Neuronal stem cell (in vitro differentiated cells): ENCODE data around the gene UPK1B.
"Not testable (repeated sequence)": the region's sequence is repeated elsewhere in the genome, so short reads cannot be mapped to it uniquely, and the experiment has no call there.

Experiments used
- DNase-seq: peaks from one replicate; pipeline ENCODE4 v3.0.0-alpha.2; 2013; ENCODE audit warnings: low spot score
- H2AFZ ChIP-seq: one replicate; pipeline ENCODE4 v1.6.1; 2013; ENCODE audit warnings: mild to moderate bottlenecking, low read length, inconsistent platforms
- H2AK5ac ChIP-seq: 2 replicates; pipeline ENCODE4 v1.6.1; 2013; ENCODE audit warnings: low read depth, mild to moderate bottlenecking, inconsistent platforms, low read length, moderate library complexity, mixed read lengths
- H2BK120ac ChIP-seq: 2 replicates; pipeline ENCODE4 v1.6.1; 2013; ENCODE audit warnings: low read depth, mild to moderate bottlenecking, inconsistent platforms, low read length, moderate library complexity, mixed read lengths
- H2BK12ac ChIP-seq: one replicate; pipeline ENCODE4 v1.6.1; 2013; ENCODE audit warnings: low read length, inconsistent platforms
- H2BK15ac ChIP-seq: 2 replicates; pipeline ENCODE4 v1.6.1; 2013; ENCODE audit warnings: mild to moderate bottlenecking, low read length, inconsistent platforms, mixed read lengths
- H2BK5ac ChIP-seq: one replicate; pipeline ENCODE4 v1.6.1; 2013; ENCODE audit warnings: inconsistent platforms, mild to moderate bottlenecking, low read length, moderate library complexity
- H3K14ac ChIP-seq: one replicate; pipeline ENCODE4 v1.6.1; 2013; ENCODE audit warnings: low read length, inconsistent platforms
- H3K18ac ChIP-seq: 2 replicates; pipeline ENCODE4 v1.6.1; 2013; ENCODE audit warnings: low read length, inconsistent platforms
- H3K23ac ChIP-seq: 2 replicates; pipeline ENCODE4 v1.6.1; 2013; ENCODE audit warnings: low read depth, mild to moderate bottlenecking, mixed read lengths, low read length, inconsistent platforms; ENCODE audit not compliant: poor library complexity
- H3K27ac ChIP-seq: replicated peaks from 3 replicates; pipeline ENCODE4 v1.5.1; 2013; ENCODE audit warnings: low read length, inconsistent platforms
- H3K27me3 ChIP-seq, 3 experiments: 2 replicates each; pipeline ENCODE4 v1.6.1; 2013; ENCODE audit warnings: low read length in 3 of 3, mild to moderate bottlenecking in 2 of 3, inconsistent platforms in 1 of 3, low read depth in 1 of 3, mixed read lengths in 1 of 3, moderate library complexity in 1 of 3; ENCODE audit not compliant: control insufficient read depth in 3 of 3, insufficient read depth in 3 of 3
- H3K36me3 ChIP-seq, 2 donors: replicated peaks in 1 of 2; 2 replicates each; pipeline ENCODE4 v1.6.1; 2013; ENCODE audit warnings: low read length in 2 of 2; ENCODE audit not compliant: control insufficient read depth in 2 of 2, insufficient read depth in 2 of 2
- H3K4ac ChIP-seq: 2 replicates; pipeline ENCODE4 v1.6.1; 2013; ENCODE audit warnings: inconsistent platforms, mild to moderate bottlenecking, low read length, moderate library complexity
- H3K4me1 ChIP-seq, 2 donors: 1 replicate in 1 of 2; 2 replicates in 1 of 2; pipeline ENCODE4 v1.6.1; 2013; ENCODE audit warnings: low read length in 2 of 2, low read depth in 1 of 2; ENCODE audit not compliant: control insufficient read depth in 2 of 2, insufficient read depth in 1 of 2
- H3K4me2 ChIP-seq: one replicate; pipeline ENCODE4 v1.6.1; 2013; ENCODE audit warnings: mild to moderate bottlenecking, low read length, inconsistent platforms; ENCODE audit not compliant: insufficient read depth, poor library complexity, severe bottlenecking
- H3K4me3 ChIP-seq, 2 donors: 2 replicates each; pipeline ENCODE4 v1.5.1; 2013; ENCODE audit warnings: low read length in 2 of 2, mild to moderate bottlenecking in 2 of 2, inconsistent platforms in 1 of 2, moderate library complexity in 1 of 2
- H3K79me1 ChIP-seq: one replicate; pipeline ENCODE4 v1.6.1; 2013; ENCODE audit warnings: low read depth, mild to moderate bottlenecking, inconsistent platforms, low read length, moderate library complexity
- H3K9ac ChIP-seq: one replicate; pipeline ENCODE4 v1.6.1; 2013; ENCODE audit warnings: mild to moderate bottlenecking, low read depth, low read length, inconsistent platforms; ENCODE audit not compliant: poor library complexity
- H3K9me3 ChIP-seq, 2 donors: replicated peaks in 1 of 2; 2 replicates each; pipeline versions ENCODE3 to v1.6.1; 2013; ENCODE audit warnings: low read length in 2 of 2, mild to moderate bottlenecking in 2 of 2, inconsistent platforms in 1 of 2, low read depth in 1 of 2, mixed read lengths in 1 of 2, moderate library complexity in 1 of 2; ENCODE audit not compliant: control insufficient read depth in 2 of 2, insufficient read depth in 1 of 2
- H4K8ac ChIP-seq: one replicate; pipeline ENCODE4 v1.6.1; 2013; ENCODE audit warnings: low read depth, mild to moderate bottlenecking, inconsistent platforms, low read length, moderate library complexity
- H4K91ac ChIP-seq: one replicate; pipeline ENCODE4 v1.6.1; 2013; ENCODE audit warnings: low read length, low read depth, mild to moderate bottlenecking, inconsistent platforms; ENCODE audit not compliant: poor library complexity
- WGBS, 2 donors: extraction: QIAGEN DNeasy Blood & Tissue Kit; methylation state at CpG; one replicate each; pipeline ENCODE4 v1.1.7; 2013; ENCODE audit warnings: missing lambda C conversion rate in 2 of 2, mixed read lengths in 1 of 2; ENCODE audit not compliant: insufficient read length in 2 of 2, insufficient replicate concordance in 1 of 2; ENCODE audit errors: extremely low coverage in 2 of 2; 5-methylcytosine and 5-hydroxymethylcytosine counted together

The UPK1B gene

DNA sequence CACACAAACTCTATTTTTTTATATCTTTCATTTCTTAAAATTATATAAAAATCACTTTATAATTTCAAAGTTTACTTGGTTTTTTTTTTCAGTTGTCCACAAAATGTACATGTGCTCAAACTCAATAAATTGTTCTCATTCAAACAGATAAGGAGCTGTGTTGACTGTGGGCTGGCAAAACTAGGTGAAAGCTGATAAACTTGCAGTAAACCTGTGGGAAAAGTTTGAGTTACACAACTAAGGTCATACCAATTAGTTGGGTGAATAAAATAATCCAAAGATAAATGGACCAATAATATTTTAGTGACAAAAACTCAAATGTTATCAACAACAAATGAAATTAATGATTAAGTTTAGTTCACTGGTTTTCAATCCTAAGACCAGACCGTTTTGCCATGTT is 12.6 kb upstream of the UPK1B start:
- no peak overlapping the region for H2BK120ac ChIP-seq
- WGBS, 2 donors, result no CpG with 5 or more reads among the region's 1 CpG
- no peak overlapping the region for H3K9ac ChIP-seq
- no peaks in the 10 kb centered on the region for H3K79me1 ChIP-seq
- H3K4me1 ChIP-seq, result no peaks in the 10 kb centered on the region
- H3K4me2 ChIP-seq, result no peak overlapping the region
- no peak overlapping the region for H2AFZ ChIP-seq
- H3K9me3 ChIP-seq, result peaks cover 0 to 4% of the 10 kb centered on the region in 2 donors
- H4K8ac ChIP-seq, result no peak overlapping the region
- no peaks in the 10 kb centered on the region for H3K36me3 ChIP-seq
- no peak overlapping the region for H4K91ac ChIP-seq
- no peak overlapping the region for H2BK15ac ChIP-seq
- no peaks in the 10 kb centered on the region for H3K27me3 ChIP-seq
- H3K4me3 ChIP-seq, result no peak overlapping the region
- no peak overlapping the region for H2AK5ac ChIP-seq
- no peak overlapping the region for H2BK5ac ChIP-seq
- H3K18ac ChIP-seq, result no peak overlapping the region
- no peak overlapping the region for H3K23ac ChIP-seq
- no peak overlapping the region for H3K4ac ChIP-seq
- no peak overlapping the region for H3K14ac ChIP-seq
- no peak overlapping the region for H3K27ac ChIP-seq
- DNase-seq, result no peak
- no peak overlapping the region for H2BK12ac ChIP-seq

DNA sequence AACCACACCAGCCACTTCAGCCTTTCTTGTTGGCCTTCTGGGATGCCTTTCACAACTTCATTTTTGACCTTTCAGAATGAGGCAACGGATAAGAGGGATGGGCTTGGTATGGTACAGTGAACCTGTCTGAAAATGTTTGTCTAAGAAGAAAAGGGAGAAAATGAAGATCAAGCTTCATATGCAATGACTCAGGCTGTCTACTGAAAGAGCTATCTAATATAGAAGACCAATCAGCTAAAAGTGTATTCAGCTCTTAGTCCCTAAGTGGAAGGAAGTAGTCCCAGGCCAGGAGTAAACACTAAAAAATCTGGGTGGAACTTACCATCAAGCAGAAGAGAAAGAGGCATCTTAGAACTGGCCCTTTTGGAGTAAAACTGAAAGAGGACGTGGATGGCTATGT is 12.2 kb upstream of the UPK1B start:
- no peak overlapping the region for H2BK12ac ChIP-seq
- no peak overlapping the region for H3K4me3 ChIP-seq
- no peak overlapping the region for H2BK15ac ChIP-seq
- H3K36me3 ChIP-seq, result no peaks in the 10 kb centered on the region
- no peaks in the 10 kb centered on the region for H3K79me1 ChIP-seq
- H3K4me1 ChIP-seq, result no peaks in the 10 kb centered on the region
- no peak for DNase-seq
- no peak overlapping the region for H3K27ac ChIP-seq
- H3K14ac ChIP-seq, result no peak overlapping the region
- no peak overlapping the region for H2AK5ac ChIP-seq
- H3K9me3 ChIP-seq, result peaks cover 0 to 2% of the 10 kb centered on the region in 2 donors
- no CpG with 5 or more reads among the region's 2 CpGs for WGBS, 2 donors
- H3K9ac ChIP-seq, result no peak overlapping the region
- no peak overlapping the region for H3K18ac ChIP-seq
- no peak overlapping the region for H3K23ac ChIP-seq
- H3K27me3 ChIP-seq, result no peaks in the 10 kb centered on the region
- no peak overlapping the region for H4K8ac ChIP-seq
- no peak overlapping the region for H3K4me2 ChIP-seq
- H2AFZ ChIP-seq, result no peak overlapping the region
- H4K91ac ChIP-seq, result no peak overlapping the region
- no peak overlapping the region for H3K4ac ChIP-seq
- H2BK5ac ChIP-seq, result no peak overlapping the region
- no peak overlapping the region for H2BK120ac ChIP-seq

DNA sequence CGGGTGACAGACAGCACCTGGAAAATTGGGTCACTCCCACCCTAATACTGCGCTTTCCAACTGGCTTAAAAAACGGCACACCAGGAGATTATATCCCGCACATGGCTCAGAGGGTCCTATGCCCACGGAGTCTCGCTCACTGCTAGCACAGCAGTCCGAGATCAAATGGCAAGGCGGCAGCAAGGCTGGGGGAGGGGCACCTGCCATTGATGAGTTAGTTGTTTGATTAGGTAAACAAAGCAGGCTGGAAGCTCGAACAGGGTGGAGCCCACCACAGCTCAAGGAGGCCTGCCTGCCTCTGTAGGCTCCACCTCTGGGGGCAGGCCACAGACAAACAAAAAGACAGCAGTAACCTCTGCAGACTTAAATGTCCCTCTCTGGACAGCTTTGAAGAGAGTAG is 8.7 kb upstream of the UPK1B start:
- H3K14ac ChIP-seq, H4K91ac ChIP-seq, H3K27ac ChIP-seq, H3K18ac ChIP-seq, H3K9ac ChIP-seq, H2BK5ac ChIP-seq, H3K4me2 ChIP-seq, H2AFZ ChIP-seq, H2BK12ac ChIP-seq, H3K79me1 ChIP-seq, H2BK15ac ChIP-seq, H3K4ac ChIP-seq, H3K27me3 ChIP-seq, H4K8ac ChIP-seq, H2AK5ac ChIP-seq, H3K36me3 ChIP-seq, H3K9me3 ChIP-seq, H2BK120ac ChIP-seq, H3K4me1 ChIP-seq, H3K23ac ChIP-seq, H3K4me3 ChIP-seq, DNase-seq: not testable (repeated sequence)
- WGBS, 2 donors, result no CpG with 5 or more reads among the region's 9 CpGs

DNA sequence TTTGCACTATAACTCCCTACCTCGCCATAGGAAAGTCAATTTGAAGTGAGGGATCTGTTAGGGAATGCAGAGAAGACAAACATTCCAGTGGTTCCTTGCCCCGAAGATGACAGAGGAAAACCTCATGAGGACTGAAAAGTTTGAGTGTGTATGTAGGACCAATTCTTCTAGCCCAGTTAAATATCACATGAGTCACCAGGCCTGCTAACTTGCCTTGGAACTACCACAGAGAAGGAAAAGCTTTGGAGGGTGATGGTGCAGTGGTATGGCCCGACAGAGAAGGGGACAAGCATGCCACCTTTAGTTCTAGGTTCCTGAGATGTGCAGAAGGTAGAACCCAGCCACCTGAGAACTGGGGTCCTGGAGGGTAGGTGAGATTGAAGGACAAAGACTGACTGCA is 2.6 kb upstream of the UPK1B start:
- Histone ChIP-seq H2AFZ (no peak overlapping the region), H3K9ac (no peak overlapping the region), H3K4ac (no peak overlapping the region), H3K4me1 (no peaks in the 10 kb centered on the region), H3K36me3 (no peaks in the 10 kb centered on the region), H2BK12ac (no peak overlapping the region), H3K27ac (no peak overlapping the region), H4K8ac (no peak overlapping the region), H3K4me3 (no peak overlapping the region), H3K79me1 (no peaks in the 10 kb centered on the region), H2AK5ac (peak overlapping the region; percentile 47), H3K4me2 (no peak overlapping the region), H2BK120ac (no peak overlapping the region), H2BK15ac (no peak overlapping the region), H3K14ac (peak overlapping the region; percentile 85), H2BK5ac (no peak overlapping the region), H4K91ac (no peak overlapping the region), H3K9me3 (no peaks in the 10 kb centered on the region), H3K18ac (no peak overlapping the region), H3K23ac (no peak overlapping the region), H3K27me3 (peaks cover 0 to 33% (median 0%) of the 10 kb centered on the region in 3 experiments)
- no peak for DNase-seq
- no CpG with 5 or more reads among the region's 3 CpGs for WGBS, 2 donors
